Urothelium cell line (cell line): ENCODE data around the gene SUSD3.

Experiments used
- DNase-seq: peaks from one replicate; pipeline ENCODE4 v3.0.0; 2011; ENCODE audit warnings: low spot score, mixed read lengths
- FAIRE-seq: peaks from 2 replicates; lab custom pipeline; 2011; peaks lifted over from hg19 to GRCh38; lab: Jason Lieb, UNC

The SUSD3 gene

GRCh38 chr9:93072383-93072795 lies 13.9 kb downstream of the SUSD3 start:
- FAIRE-seq (no peak), DNase-seq (no peak)

- DNase-seq (no peak), FAIRE-seq (no peak)
Measured at GRCh38 chr9:93076101-93076791, 17.7 kb downstream of the SUSD3 start.

DNA sequence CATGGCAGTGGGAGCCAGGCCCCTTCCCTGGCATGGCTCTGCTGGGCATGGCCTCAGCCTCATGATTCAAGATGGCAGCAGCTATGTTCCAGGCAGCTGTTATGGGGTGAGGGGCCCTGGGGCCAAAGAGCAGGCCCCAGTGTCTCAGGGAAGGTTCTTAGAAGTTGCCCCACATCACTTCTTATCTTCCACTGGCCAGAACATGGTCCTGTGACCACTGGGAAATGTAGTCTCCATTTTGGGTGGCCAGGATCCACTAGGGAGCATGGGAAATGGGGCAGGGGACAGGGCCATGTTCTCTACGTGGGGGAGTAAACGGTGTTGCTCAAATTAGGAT lies 18.3 kb downstream of the SUSD3 start:
- no peak for FAIRE-seq
- DNase-seq: no peak

DNA sequence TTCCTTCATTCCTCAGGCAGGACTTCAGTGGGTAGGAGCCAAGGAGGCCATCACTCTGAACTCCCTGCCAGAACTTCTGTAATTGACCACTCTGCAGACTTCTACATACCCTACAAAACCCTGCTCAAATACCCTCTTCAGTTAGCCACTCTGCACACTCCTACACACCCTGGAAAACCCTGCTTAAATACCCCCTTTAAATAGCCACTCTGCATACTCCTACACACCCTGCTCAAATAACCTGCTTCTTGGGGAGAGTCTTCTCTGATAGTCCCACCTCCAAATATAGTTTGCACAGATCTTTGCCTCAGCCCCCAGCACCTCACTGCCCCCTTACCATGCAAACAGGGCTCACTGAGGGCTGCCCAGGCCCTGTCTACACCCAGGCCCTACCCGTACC lies 18.9 kb downstream of the SUSD3 start:
- DNase-seq (no peak), FAIRE-seq (no peak)

- no peak for FAIRE-seq
Measured at GRCh38 chr9:93077811-93078210, 19.3 kb downstream of the SUSD3 start.

GRCh38 chr9:93079371-93079770 lies 20.9 kb downstream of the SUSD3 start:
- DNase-seq (no peak), FAIRE-seq (no peak)

More at GRCh38 chr9:93077811-93078210, 19.3 kb downstream of the SUSD3 start:
- no peak for DNase-seq

DNA sequence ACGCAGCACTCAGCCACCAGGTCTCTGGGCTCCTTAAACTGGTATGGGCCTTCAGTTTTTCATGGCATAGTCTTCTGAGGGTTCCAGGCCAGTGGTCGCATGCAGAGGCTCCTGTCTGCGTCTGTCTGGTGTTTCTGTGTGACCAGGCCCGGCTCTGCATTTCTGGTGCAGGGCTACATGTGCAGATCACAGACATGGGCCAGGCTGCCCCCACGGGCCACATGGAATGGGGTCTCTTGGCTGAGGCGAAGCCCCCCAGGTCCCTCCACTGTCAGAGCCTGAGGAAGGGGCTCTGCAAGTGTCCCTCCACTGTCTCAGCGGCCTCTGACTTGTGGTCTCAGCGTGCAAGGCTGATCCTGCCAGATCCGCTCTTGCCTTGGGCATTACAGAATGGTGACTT lies 21.9 kb downstream of the SUSD3 start:
- no peak for FAIRE-seq
- no peak for DNase-seq

DNA sequence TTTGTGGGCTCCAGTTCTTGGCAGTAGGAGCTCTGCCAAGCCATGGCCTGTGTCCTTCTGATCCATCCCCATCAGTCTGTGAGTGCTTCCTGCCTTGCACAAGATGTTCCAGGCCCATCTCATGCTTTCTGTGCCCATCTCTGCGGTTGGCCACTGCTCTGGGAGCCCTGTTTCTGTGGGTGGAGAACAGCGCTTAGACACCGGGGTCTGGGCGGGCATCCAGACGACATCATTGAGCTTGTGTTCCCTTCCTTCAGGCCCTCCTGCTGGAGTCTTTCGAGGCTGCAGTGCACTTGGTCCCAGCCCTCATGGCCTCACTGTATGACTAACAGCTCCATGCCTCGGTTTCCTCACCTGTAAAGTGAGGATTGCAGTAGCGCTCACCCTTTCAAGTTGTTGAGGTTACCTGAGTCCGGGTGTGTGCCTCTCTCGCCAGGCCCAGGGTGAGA lies 22.6 kb downstream of the SUSD3 start:
- DNase-seq (no peak), FAIRE-seq (no peak)

GRCh38 chr9:93081931-93082330 lies 23.4 kb downstream of the SUSD3 start:
- no peak for FAIRE-seq

GRCh38 chr9:93082841-93083411 lies 24.4 kb downstream of the SUSD3 start:
- no peak for DNase-seq
- FAIRE-seq: no peak

More at GRCh38 chr9:93081931-93082330, 23.4 kb downstream of the SUSD3 start:
- no peak for DNase-seq

DNA sequence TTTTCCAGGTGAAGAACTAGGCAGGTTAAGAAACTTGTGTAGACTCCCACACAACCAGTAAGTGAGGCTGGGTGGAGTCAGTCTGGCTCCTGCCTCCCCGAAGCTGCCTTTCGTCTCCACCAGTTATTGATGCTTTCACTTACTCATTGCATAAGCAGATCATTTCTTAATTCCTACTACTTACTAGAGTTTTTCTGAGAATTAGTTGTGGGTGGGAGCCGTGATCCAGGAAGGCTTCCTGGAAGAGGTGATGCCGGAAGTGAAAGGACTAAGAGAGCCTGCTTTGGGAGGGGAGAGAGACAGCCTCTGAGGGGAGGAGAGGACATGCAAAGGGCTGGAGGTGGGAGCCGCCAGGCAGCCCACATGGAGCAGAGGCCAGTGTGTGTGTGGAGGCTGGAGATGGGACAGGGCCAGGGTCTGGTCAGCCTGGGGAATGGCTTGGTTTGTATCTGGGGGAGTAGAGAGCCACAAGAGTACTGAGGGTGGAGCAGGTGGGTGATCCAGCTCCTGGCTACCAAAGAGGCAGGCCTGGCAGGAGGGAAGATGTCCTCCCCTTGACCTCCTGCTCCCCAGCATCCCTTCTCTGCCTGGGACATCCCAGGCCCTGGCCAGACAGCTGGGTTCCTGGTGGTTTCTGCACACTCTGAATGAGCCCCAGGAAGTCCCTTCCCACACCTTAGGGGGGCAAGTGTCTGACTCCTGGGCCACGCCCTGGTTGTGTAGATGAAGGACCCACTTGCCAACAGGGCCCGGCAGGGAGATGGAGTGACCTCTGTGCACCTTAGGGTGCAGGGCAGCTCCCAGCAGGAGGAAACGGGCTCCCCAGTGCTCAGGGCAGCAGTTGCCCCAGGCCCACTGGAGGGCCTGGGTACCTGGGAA lies 25.3 kb downstream of the SUSD3 start:
- FAIRE-seq: no peak
- no peak for DNase-seq

DNA sequence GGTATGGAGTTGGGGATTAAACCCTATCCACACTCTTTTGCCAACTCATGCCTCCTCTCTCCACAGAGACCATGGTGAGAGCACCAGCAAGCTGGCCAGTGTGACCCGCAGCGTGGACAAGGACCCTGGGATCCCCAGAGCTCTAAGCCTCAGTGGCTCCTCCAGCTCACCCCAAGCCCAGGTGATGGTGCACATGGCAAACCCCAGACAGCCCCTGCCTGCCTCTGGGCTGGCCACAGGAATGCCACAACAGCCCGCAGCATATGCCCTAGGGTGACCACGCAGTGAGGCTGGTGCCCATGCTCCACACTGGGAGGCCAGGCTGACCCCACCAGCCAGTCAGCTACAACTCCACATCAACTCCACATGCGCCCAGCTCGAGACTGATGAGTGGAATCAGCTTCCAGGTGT lies 26.0 kb downstream of the SUSD3 start:
- no peak for DNase-seq
- no peak for FAIRE-seq

DNA sequence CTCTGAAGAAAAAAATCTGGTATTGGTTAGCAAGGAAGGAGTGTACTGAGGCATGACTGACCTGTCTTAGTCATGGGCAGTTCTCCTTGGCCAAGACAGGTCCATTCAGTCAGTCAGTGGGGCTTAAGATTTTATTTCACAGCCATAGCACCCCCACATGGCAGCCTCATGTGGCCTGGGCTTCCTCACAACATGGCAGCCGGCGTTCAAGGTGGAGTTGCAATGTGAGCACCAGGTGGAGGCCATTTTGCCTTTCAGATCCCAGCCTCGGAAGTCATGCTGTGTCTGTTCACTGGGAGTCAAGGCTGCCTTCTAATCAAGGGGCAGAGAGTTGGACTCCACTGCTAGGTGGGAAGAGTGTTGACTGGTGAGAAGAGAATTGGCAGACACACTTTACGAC lies 27.2 kb downstream of the SUSD3 start:
- FAIRE-seq: no peak
- DNase-seq: no peak

- no peak for FAIRE-seq
- DNase-seq: no peak
Measured at GRCh38 chr9:93086447-93087224, 28.1 kb downstream of the SUSD3 start.

- FAIRE-seq (no peak), DNase-seq (no peak)
Measured at GRCh38 chr9:93087971-93088655, 29.6 kb downstream of the SUSD3 start.

GRCh38 chr9:93088656-93089015 lies 30.1 kb downstream of the SUSD3 start:
- no peak for FAIRE-seq

GRCh38 chr9:93089024-93089423 lies 30.5 kb downstream of the SUSD3 start:
- DNase-seq: no peak
- no peak for FAIRE-seq

More at GRCh38 chr9:93088656-93089015, 30.1 kb downstream of the SUSD3 start:
- DNase-seq: no peak

GRCh38 chr9:93089481-93089991 lies 31.0 kb downstream of the SUSD3 start:
- FAIRE-seq: no peak
- no peak for DNase-seq

GRCh38 chr9:93090091-93090655 lies 31.7 kb downstream of the SUSD3 start:
- FAIRE-seq (no peak), DNase-seq (no peak)

- DNase-seq (no peak), FAIRE-seq (no peak)
Measured at GRCh38 chr9:93091056-93091452, 32.6 kb downstream of the SUSD3 start.
